8988T (cell line): ENCODE measurements around the gene STXBP3.

Experiments
- DNase-seq: peaks from one replicate; pipeline ENCODE4 v3.0.0; 2011

STXBP3 gene

DNA sequence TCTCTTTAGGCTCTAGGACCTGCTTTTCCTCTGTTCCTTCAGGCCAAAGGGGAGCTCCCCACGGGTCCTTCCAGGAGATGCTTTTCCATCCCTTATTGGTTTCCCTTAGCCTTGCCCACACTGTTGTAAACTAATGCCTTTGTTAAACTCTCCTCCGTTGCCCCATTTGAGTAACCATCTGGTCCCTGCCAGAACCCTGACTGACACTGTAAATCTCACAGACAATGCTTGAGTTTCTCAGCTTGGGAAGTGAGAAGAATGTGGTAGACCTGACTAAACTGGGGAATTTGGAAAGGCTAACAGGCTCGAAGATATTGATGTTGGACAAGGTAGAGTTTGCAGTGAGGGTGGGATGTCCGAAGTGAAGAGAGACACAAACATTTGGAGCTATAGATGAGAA, 99.0 kb downstream of the STXBP3 start:
- DNase-seq: no peak

DNA sequence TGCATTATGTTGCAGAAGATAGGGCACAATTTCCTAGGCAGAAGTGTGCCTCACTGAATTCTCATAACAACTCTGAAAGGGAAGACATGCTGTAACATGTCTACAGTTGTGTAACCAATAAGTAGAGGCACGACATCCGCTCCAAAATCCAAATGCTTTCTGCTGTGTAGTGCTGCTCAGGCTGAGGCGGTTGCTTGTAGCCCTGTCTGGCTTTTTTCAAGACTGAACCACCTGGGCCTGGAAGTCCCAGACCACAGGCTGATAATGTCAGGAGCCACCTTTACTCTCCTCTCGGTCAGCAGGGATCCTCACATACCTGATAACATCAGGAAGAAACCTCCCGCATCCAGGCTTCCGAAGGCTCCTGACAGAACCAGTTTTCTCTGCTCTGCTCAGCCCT, 99.5 kb downstream of the STXBP3 start:
- no peak for DNase-seq

- no peak for DNase-seq
These were observed 101.0 kb downstream of the STXBP3 start for GRCh38 chr1:108847494-108847893.

GRCh38 chr1:108848806-108849205, 102.3 kb downstream of the STXBP3 start:
- DNase-seq: no peak

DNA sequence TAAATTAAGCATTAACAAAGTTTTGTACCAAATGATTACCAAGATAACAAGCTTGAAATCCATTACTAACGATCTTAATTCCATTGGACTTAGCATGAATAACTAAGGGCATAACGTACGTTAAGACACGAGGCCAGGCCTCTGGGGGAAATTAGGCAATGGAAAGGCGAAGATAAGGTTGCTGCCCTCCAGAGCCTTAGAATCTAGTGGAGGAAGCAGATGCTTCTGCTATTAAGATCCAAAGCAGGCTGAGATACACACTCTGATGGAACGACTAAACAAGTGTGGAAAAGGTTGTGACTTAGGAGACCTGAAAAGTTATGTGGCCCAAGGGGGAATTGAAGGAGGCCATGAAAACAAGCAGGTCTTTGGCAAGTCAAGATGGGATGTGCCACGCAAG, 104.5 kb downstream of the STXBP3 start:
- DNase-seq: no peak

- DNase-seq: no peak
These were observed 105.1 kb downstream of the STXBP3 start for GRCh38 chr1:108851567-108851966.

DNA sequence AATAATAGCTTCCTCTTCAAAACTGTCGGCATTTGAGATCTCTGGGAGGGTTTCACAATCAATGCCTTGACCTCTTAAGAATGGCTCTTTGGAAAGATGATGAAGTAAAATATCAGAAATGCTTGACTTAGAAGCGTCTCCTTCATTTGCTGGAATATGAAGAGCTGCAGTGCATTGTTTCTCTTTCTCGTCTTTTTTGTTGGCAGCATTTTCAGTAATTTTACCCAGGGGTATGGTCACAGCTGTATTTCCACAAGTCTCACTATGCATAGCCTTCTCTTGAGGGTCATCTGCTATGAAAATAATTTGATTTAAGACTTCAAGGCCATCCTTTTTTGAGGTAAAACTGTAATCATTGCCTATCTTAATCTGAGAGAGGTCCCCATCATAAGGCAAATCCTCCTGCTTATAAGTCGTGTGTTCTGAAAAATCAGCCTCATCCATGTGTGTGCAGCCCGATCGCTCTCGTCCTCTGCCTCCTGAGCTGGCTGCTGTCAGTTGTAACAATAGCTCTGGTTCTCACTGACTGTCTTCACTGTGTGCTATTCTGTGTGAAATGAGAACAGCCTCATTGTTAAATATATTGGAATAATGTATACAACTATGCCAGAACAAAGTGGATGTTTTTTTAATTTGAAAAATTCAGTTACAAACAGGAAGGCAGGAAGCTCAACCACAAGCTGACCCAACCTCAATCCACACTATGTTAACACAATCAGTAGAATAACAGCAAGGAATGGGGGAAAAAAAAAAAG, 105.9 kb downstream of the STXBP3 start:
- DNase-seq: no peak

DNA sequence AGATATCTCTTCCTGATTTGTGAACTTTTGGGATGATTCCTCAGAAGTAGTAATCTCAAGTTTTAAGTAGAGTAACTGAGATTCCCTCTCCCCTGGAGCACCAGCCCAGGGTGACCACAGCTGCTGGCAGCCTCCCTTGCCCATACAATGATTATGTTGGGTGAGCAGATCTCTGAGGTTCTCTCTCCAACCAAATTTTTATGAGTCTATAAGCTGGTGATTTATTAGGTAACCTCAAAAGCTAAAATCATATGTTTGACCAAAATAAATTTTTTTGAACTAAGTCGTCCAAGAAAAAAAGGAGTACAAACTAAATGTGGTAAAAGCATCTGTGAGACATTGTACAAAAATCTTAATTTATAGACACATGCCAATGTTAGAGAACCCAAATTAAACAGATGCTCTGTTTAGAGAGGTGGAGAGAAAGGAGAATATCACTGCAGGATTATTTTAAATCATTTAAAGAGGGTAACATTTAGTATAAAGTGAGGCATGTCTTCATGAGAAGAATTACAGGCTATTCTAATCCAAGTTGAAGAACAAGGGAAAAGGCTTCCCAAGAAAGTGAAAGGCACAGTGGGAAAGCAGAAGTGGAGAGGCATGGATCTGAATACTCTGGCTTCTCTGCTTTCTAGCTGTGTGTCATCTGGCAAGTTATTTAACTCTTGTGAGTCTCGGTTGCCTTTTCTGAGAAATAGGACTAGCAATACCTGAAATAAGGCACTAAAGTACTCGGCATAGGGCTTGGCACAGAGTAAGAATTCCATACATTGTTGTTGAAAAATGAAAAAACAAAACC, 107.9 kb downstream of the STXBP3 start:
- DNase-seq: no peak

DNA sequence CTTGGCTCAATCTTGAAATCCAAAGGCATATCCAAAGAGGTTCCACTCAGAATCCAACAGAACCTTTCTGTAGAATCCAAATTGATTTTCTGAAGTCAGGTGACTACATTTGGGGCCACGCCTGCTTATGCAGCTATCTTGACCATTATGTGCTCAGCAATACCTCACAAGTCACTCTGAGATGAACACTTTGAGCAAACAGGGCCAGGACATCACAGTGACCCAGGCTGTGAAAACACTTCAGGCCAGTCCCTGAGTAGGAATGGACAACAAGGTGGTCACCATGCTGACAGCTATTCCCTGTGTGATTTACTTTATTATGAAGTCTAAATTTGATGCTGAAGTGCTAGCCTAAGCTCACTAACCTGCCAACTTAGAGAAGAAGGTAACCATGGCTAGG, 110.5 kb downstream of the STXBP3 start, which contains the start of gene AKNAD1:
Gene AKNAD1, minus strand, starts transcription at position 101 of the 400 bp plus-strand sequence. CDS start 4,430 bp downstream, outside the sequence.
- no peak for DNase-seq

DNA sequence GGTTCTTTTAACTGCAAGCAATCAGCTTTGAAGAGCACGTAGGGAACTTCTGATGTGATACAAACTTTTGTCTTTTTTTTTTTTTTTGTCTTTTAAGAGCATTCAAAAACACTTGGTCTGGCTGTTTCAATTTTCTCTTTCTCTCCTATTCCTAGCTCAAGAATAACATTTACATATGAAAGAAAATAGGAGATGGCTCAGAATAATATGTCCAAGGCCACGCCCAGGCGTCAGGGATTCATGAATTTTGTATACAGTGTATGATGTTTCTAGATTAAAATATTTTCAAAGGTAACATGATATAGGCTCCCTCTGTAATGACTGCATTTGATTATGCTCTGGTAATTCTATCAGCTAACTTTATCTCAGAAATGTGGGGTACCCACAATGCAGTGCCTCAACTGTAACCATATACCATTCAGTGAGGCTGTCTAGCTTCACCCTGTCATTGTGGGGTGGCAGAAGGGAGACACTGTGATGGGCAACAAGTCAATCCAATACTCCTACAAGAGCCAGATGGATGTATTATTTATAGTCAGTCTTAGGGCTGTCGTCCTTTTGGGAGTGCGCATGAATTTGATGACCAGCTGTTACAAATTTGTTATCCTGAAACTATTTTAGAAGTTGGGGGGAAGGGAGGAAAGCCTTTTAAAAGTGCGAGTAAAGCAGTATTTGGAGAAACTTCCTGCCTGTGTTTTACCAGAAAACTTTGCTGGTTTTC, 111.9 kb downstream of the STXBP3 start:
- DNase-seq: no peak
